Sciatic nerve (tissue), 2 donors: Measurements from ENCODE around the gene MAGED4B. TPM values are rescaled to one million over a fixed set of nuclear protein-coding genes. Genes with fewer than 3 reads are reported as not detected.
"Not testable (repeated sequence)": the region's sequence is repeated elsewhere in the genome, so short reads cannot be mapped to it uniquely, and the experiment has no call there.

Source experiments
- ATAC-seq: fragments of 200-7000 bp; cut with Tn5 transposase; one replicate; pipeline ENCODE4 v1.9.1; 2020; ENCODE audit warnings: mild to moderate bottlenecking, moderate library complexity
- DNase-seq: peaks from one replicate; pipeline ENCODE4 v3.0.0-alpha.2; 2020; ENCODE audit warnings: low spot score
- intact Hi-C: fragments of 100-400 bp; cut with DNase I; formaldehyde crosslinking; loops from one replicate; pipeline ENCODE4 v1.14.2; 2022
- total RNA-seq: library from RNA; stranded (reverse); fragmentation: NEBNext Ultra II Directional; extraction: Animal tissue kit (Norgen Biotek cat#: 25700); gene quantifications from one replicate; pipeline ENCODE4 v1.2.1, GENCODE V29; 2021
- donor health status: DM: no; HTN: no; CAD: no.
- donor health status: DM: no; HTN: no; CAD: no.

Gene MAGED4B
- 16.0 TPM for total RNA-seq

GRCh38 chrX:52068666-52069640 is at the start of gene MAGED4B:
TSS of gene MAGED4B (minus strand) at chrX:52069183. CDS start at chrX:52068172, 1,011 bp downstream.
- peak; percentile 89 for ATAC-seq
- DNase-seq, intact Hi-C loops: not testable (repeated sequence)

GRCh38 chrX:52118262-52118661 is 49.3 kb upstream of the MAGED4B start:
- ATAC-seq (no peak), DNase-seq (no peak)
- intact Hi-C loops, result no loop called here

GRCh38 chrX:52082578-52082977 is 13.6 kb upstream of the MAGED4B start:
- no peak for ATAC-seq
- intact Hi-C loops, result no loop called here

GRCh38 chrX:52078131-52078530 is 9.1 kb upstream of the MAGED4B start:
- DNase-seq (no peak), ATAC-seq (no peak)
- intact Hi-C loops, result no loop called here

More at GRCh38 chrX:52082578-52082977, 13.6 kb upstream of the MAGED4B start:
- DNase-seq, result no peak

GRCh38 chrX:52042288-52042687 is 26.7 kb downstream of the MAGED4B start:
- DNase-seq, ATAC-seq, intact Hi-C loops: not testable (repeated sequence)

- intact Hi-C loops, result no loop called here
- ATAC-seq, result no peak
- DNase-seq, result no peak
These were observed 34.8 kb downstream of the MAGED4B start for GRCh38 chrX:52034211-52034610.

GRCh38 chrX:52031371-52031770 is 37.6 kb downstream of the MAGED4B start:
- intact Hi-C loops, result no loop called here
- no peak for ATAC-seq

GRCh38 chrX:52015794-52016193 is 53.2 kb downstream of the MAGED4B start:
- ATAC-seq (no peak), DNase-seq (no peak)
- intact Hi-C loops, result no loop called here

More at GRCh38 chrX:52031371-52031770, 37.6 kb downstream of the MAGED4B start:
- no peak for DNase-seq

Other genes with a start within 250 kb of the MAGED4B start
- gene MAGED1, start 175.6 kb downstream of the MAGED4B start, total RNA-seq, result 75.8 TPM
- gene MAGED4, start 115.7 kb upstream of the MAGED4B start, total RNA-seq, result 7.1 TPM